Mucosa of rectum (tissue), 2 donors: ENCODE results near the gene RBM45.
"Not testable (repeated sequence)": the region's sequence is repeated elsewhere in the genome, so short reads cannot be mapped to it uniquely, and the experiment has no call there.

Experiments used
- H3K27ac ChIP-seq, 2 donors: one replicate each; pipeline ENCODE4 v1.7.0; 2013; ENCODE audit warnings: inconsistent platforms in 2 of 2, low read depth in 2 of 2, low read length in 2 of 2
- H3K27me3 ChIP-seq, 2 donors: one replicate each; pipeline ENCODE4 v1.7.0; 2013; ENCODE audit warnings: low read length in 2 of 2; ENCODE audit not compliant: control insufficient read depth in 2 of 2, insufficient read depth in 2 of 2
- H3K36me3 ChIP-seq, 2 donors: one replicate each; pipeline ENCODE4 v1.7.0; 2013; ENCODE audit warnings: low read length in 2 of 2; ENCODE audit not compliant: control insufficient read depth in 2 of 2, insufficient read depth in 2 of 2
- H3K4me1 ChIP-seq, 2 donors: one replicate each; pipeline ENCODE4 v1.7.0; 2013; ENCODE audit warnings: low read length in 2 of 2, mild to moderate bottlenecking in 1 of 2; ENCODE audit not compliant: control insufficient read depth in 2 of 2, insufficient read depth in 2 of 2
- H3K4me3 ChIP-seq, 2 donors: one replicate each; pipeline ENCODE4 v1.7.0; 2013; ENCODE audit warnings: low read length in 2 of 2
- H3K9ac ChIP-seq, 2 donors: one replicate each; pipeline ENCODE4 v1.7.0; 2013; ENCODE audit warnings: low read length in 2 of 2, low read depth in 1 of 2, mild to moderate bottlenecking in 1 of 2
- H3K9me3 ChIP-seq, 2 donors: one replicate each; pipeline ENCODE4 v1.7.0; 2013; ENCODE audit warnings: low read length in 2 of 2; ENCODE audit not compliant: control insufficient read depth in 2 of 2
- donor health status: healthy.
- donor health status: Normal muscosa, but diverticular disease.

RBM45 gene

DNA sequence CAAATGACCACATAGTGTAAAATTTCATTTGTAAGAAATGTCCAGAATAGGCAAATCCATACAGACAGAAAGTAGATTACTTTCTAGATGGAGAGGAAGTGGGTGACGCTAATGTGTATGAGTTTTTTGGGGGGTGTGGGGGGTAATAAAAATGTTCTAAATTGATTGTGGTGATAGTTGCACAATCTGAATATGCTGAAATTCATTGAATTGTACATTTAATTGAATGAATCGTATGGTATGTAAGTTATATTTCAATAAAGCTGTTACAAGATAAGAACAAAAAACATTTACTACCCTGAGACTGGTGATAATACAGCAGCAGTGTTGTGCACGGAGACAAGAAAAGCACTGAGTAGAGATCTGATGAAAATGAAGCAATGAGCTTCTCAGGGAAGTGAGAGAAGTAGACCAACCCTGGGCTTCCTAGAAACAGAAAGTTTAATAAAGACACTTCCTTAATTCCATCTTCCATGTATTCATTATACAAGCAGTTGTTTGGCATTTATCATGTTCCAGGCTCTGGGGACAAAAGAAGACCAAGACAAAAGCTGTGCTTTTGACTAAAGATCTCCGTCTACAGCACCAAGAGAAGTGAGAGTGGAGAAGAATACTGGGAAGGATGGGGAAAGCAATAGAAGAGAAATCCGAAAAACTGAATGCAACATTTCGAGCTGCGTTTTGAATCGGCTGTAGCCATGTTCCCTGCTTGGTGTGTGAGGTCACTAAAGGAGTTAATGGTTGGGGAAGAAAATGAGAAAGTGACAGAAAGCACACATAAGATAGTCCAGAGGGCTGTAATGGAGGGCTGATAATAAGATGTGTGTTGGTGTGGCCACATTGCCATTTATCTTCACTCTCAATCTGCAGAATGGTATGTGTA is 37.9 kb upstream of the RBM45 start:
- H3K27ac ChIP-seq: no peak overlapping the region
- no peak overlapping the region for H3K4me3 ChIP-seq
- no peaks in the 10 kb centered on the region for H3K36me3 ChIP-seq
- H3K4me1 ChIP-seq: peaks cover 5 to 24% of the 10 kb centered on the region in 2 donors
- H3K9ac ChIP-seq: no peak overlapping the region
- H3K9me3 ChIP-seq: no peaks in the 10 kb centered on the region
- H3K27me3 ChIP-seq: no peaks in the 10 kb centered on the region

DNA sequence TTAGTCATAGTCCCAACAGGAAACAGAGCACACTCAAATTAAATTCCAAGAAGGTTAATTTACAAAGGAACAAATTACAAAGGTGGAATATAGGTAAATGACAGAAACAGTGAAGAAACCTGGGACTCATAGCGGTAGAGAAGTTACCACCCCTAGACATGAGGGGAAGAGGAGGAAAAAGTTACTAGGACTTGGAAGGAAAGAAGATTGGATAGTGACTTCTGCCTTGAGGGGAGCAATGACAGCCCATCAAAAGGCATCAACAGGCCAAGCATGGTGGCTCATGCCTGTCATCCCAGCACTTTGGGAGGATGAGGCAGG is 37.3 kb upstream of the RBM45 start:
- no peaks in the 10 kb centered on the region for H3K27me3 ChIP-seq
- no peak overlapping the region for H3K4me3 ChIP-seq
- H3K9me3 ChIP-seq: no peaks in the 10 kb centered on the region
- H3K9ac ChIP-seq: no peak overlapping the region
- peaks cover 5 to 24% of the 10 kb centered on the region in 2 donors for H3K4me1 ChIP-seq
- no peaks in the 10 kb centered on the region for H3K36me3 ChIP-seq
- H3K27ac ChIP-seq: no peak overlapping the region

GRCh38 chr2:178076130-178076529 is 36.1 kb upstream of the RBM45 start:
- Histone ChIP-seq H3K9ac (no peak overlapping the region), H3K4me3 (no peak overlapping the region), H3K27ac (no peak overlapping the region), H3K27me3 (no peaks in the 10 kb centered on the region), H3K4me1 (peaks cover 5 to 20% of the 10 kb centered on the region in 2 donors), H3K9me3 (no peaks in the 10 kb centered on the region), H3K36me3 (no peaks in the 10 kb centered on the region)

DNA sequence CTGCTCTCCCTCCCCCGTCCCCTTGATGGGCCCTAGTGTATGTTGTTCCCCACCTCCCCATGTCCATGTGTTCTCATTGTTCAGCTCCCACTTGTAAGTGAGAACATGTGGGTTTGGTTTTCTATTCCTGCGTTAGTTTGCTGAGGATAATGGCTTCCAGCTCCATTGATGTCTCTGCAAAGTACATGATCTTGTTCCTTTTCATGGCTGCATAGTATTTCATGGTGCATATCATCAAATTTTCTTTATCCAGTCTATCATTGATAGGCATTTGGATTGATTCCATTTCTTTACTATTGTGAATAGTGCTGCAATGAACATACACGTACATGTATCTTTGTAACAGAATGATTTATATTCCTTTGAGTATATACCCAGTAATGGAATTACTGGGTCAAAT is 33.0 kb upstream of the RBM45 start:
- H3K27me3 ChIP-seq, H3K4me1 ChIP-seq, H3K4me3 ChIP-seq, H3K9ac ChIP-seq, H3K36me3 ChIP-seq, H3K9me3 ChIP-seq, H3K27ac ChIP-seq: not testable (repeated sequence)

DNA sequence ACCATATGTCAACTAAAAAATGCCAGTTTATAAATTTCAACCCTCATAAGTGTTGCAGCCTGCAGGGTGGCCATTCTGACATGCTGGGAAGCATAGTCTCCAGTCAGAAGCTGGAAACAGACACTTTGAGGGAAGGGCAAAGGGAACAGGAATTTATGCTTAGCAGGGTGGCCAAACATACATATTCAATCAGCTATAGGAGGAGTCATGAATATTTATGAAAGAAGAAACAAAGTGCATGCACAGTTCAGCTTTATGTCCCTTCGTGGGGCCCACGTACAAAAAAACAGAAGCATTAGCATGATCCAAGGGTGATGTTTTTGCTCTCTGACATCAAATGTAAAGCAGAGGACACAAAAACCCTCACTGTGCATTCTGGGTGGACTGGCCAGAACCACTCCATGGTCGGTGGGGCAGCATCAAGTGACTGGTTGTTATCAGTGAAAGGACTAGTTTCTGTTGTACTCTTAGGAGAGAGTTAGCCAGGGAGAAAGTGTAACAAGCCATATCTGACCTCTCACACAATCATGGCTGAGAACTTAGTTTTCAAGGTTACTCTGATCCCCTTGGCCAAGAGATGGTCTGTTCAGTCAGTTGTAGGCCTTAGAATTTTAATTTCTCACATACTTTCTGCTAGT is 29.7 kb upstream of the RBM45 start:
- Histone ChIP-seq H3K9me3 (no peaks in the 10 kb centered on the region), H3K4me3 (no peak overlapping the region), H3K4me1 (no peaks in the 10 kb centered on the region), H3K9ac (no peak overlapping the region), H3K27ac (no peak overlapping the region), H3K27me3 (no peaks in the 10 kb centered on the region), H3K36me3 (no peaks in the 10 kb centered on the region)

- Histone ChIP-seq H3K4me3 (no peak overlapping the region), H3K36me3 (no peaks in the 10 kb centered on the region), H3K27me3 (no peaks in the 10 kb centered on the region), H3K9ac (no peak overlapping the region), H3K9me3 (no peaks in the 10 kb centered on the region), H3K4me1 (peaks cover 0 to 7% of the 10 kb centered on the region in 2 donors), H3K27ac (no peak overlapping the region)
These were observed 28.0 kb upstream of the RBM45 start for GRCh38 chr2:178084273-178084672.

DNA sequence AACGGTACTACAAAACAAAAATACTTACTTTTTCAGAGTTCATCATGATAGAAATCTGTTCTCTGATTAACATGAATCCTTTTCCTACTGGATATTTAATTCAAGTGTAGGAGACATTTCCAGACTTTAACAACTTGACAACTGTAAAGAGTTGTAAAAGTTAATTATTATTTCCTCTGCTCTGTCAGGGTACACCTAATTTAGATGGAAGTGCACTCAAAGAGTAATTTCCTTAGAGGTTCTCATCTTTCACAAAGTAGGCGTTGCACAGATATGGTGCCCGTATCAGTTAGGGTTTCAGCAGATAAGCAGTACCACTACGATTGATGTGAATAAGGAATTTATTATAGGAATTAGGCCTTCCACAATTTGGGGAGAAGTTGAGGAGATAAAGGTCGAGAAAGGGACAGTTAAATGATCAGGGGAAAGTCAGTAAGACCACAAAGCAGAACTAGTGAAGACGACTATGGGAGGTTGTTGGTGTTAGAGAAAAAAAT is 23.4 kb upstream of the RBM45 start:
- Histone ChIP-seq H3K9ac (no peak overlapping the region), H3K27me3 (no peaks in the 10 kb centered on the region)

GRCh38 chr2:178093471-178093870 is 18.8 kb upstream of the RBM45 start:
- Histone ChIP-seq H3K36me3 (no peaks in the 10 kb centered on the region), H3K27me3 (no peaks in the 10 kb centered on the region), H3K9me3 (no peaks in the 10 kb centered on the region), H3K9ac (no peak overlapping the region), H3K27ac (no peak overlapping the region), H3K4me3 (no peak overlapping the region), H3K4me1 (peaks cover 0 to 3% of the 10 kb centered on the region in 2 donors)

More for the DNA sequence above, 23.4 kb upstream of the RBM45 start:
- no peak overlapping the region for H3K27ac ChIP-seq
- no peaks in the 10 kb centered on the region for H3K36me3 ChIP-seq
- H3K4me3 ChIP-seq: no peak overlapping the region
- no peaks in the 10 kb centered on the region for H3K9me3 ChIP-seq
- H3K4me1 ChIP-seq: peaks cover 0 to 7% of the 10 kb centered on the region in 2 donors

GRCh38 chr2:178101321-178102079 is 10.7 kb upstream of the RBM45 start:
- no peaks in the 10 kb centered on the region for H3K27me3 ChIP-seq
- H3K9ac ChIP-seq: no peak overlapping the region
- no peaks in the 10 kb centered on the region for H3K9me3 ChIP-seq
- no peaks in the 10 kb centered on the region for H3K4me1 ChIP-seq
- no peak overlapping the region for H3K4me3 ChIP-seq
- no peak overlapping the region for H3K27ac ChIP-seq
- H3K36me3 ChIP-seq: no peaks in the 10 kb centered on the region

DNA sequence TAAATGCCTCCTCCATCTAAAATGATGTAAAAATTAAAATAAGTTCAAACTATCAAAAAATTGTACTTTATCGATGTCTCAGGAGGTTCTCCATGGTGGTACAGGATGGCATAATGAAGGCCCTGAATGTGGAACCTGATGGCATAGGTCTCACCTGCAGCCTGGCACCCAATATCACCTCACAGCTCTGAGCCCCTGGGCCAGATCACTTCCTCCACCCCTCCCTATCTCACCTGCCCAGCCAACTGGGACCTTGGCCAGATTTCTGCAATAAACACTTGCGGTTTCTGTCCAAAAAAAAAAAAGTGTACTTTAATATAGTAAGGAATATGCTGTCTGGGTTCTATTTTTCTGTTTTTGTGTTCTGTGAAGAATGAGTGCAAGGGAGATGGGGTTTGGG is 6.7 kb upstream of the RBM45 start:
- no peaks in the 10 kb centered on the region for H3K9me3 ChIP-seq
- no peak overlapping the region for H3K27ac ChIP-seq
- no peak overlapping the region for H3K9ac ChIP-seq
- no peaks in the 10 kb centered on the region for H3K27me3 ChIP-seq
- no peak overlapping the region for H3K4me3 ChIP-seq
- no peaks in the 10 kb centered on the region for H3K4me1 ChIP-seq
- H3K36me3 ChIP-seq: no peaks in the 10 kb centered on the region
